Measurements from ENCODE around the gene RABGEF1.

GRCh38 chr7:66837007-66837406, 96.5 kb downstream of the RABGEF1 start:
- no peak for TF ChIP-seq CTCF (IDR thresholded peaks at IDR 0.05; ENCODE audit: low read depth, low read length, missing input control)
- TF ChIP-seq MAX (IDR thresholded peaks at IDR 0.05), result no peak
- no peak for TF ChIP-seq EGR1 (IDR thresholded peaks at IDR 0.05; ENCODE audit: low read depth in 2 of 2)
- no peak for TF ChIP-seq RAD21 (IDR thresholded peaks at IDR 0.05)
